EL (cell line): Measurements from ENCODE around the gene ATG4C.

Source experiments
- DNase-seq: peaks from one replicate; pipeline ENCODE4 v3.0.0-alpha.2; 2016

ATG4C gene

GRCh38 chr1:62906428-62906886, 122.5 kb downstream of the ATG4C start:
- peak; percentile 13 for DNase-seq

- no peak for DNase-seq
Measured at GRCh38 chr1:62908168-62908695, 124.3 kb downstream of the ATG4C start.

- peak; percentile 16 for DNase-seq
Measured at GRCh38 chr1:62912028-62912638, 128.2 kb downstream of the ATG4C start.
